ENCODE data around the gene MELTF.
A peak's percentile ranks its signal among the peaks of the same experiment; 100 is the strongest.

Gene MELTF

GRCh38 chr3:197031315-197032285 is 2.0 kb upstream of the MELTF start:
- TF ChIP-seq TOX (CRISPR knock-in tag; IDR thresholded peaks at IDR 0.05; ENCODE audit: borderline replicate concordance) = no peak
- no peak for TF ChIP-seq OSR1 (CRISPR knock-in tag; IDR thresholded peaks at IDR 0.05)
- peak; percentile 36; the same call in 1 of the 2 replicates for TF ChIP-seq TCF4 (CRISPR knock-in tag; IDR thresholded peaks at IDR 0.05; ENCODE audit: borderline replicate concordance)
- TF ChIP-seq ZFP30 (CRISPR knock-in tag; IDR thresholded peaks at IDR 0.05) = peak; percentile 24; the same call in 1 of the 2 replicates
- TF ChIP-seq BACH2 (CRISPR knock-in tag; IDR thresholded peaks at IDR 0.05; ENCODE audit: borderline replicate concordance) = no peak
- TF ChIP-seq ZFP3 (CRISPR knock-in tag; IDR thresholded peaks at IDR 0.05) = peak; percentile 81; the same call in 1 of the 2 replicates
- no peak for TF ChIP-seq ARNTL (CRISPR knock-in tag; IDR thresholded peaks at IDR 0.05; ENCODE audit: borderline replicate concordance, low read depth)
- peak; percentile 83 for TF ChIP-seq ISL1 (CRISPR knock-in tag; IDR thresholded peaks at IDR 0.05)
- no peak for TF ChIP-seq PPARA (CRISPR knock-in tag; IDR thresholded peaks at IDR 0.05; ENCODE audit: borderline replicate concordance)
- TF ChIP-seq RARB (CRISPR knock-in tag; IDR thresholded peaks at IDR 0.05) = no peak
- TF ChIP-seq ZC3H10 (CRISPR knock-in tag; IDR thresholded peaks at IDR 0.05) = 0 out of 2 replicates have a peak, but pooled peaks have one; percentile 35
- TF ChIP-seq GLIS3 (CRISPR knock-in tag; IDR thresholded peaks at IDR 0.05) = peak; percentile 43; the same call in 1 of the 2 replicates
- no peak for TF ChIP-seq ESRRG (CRISPR knock-in tag; IDR thresholded peaks at IDR 0.05)
- no peak for TF ChIP-seq ZNF70 (CRISPR knock-in tag; IDR thresholded peaks at IDR 0.05)
- TF ChIP-seq PATZ1 (CRISPR knock-in tag; IDR thresholded peaks at IDR 0.05; ENCODE audit: borderline replicate concordance) = 0 out of 2 replicates have a peak, but pooled peaks have one; percentile 14
- TF ChIP-seq CSDC2 (CRISPR knock-in tag; IDR thresholded peaks at IDR 0.05) = peak; percentile 88; the same call in 1 of the 2 replicates
- no peak for TF ChIP-seq TSHZ2 (CRISPR knock-in tag; IDR thresholded peaks at IDR 0.05)
- peak; percentile 21; the same call in 1 of the 2 replicates for TF ChIP-seq ZNF8 (CRISPR knock-in tag; IDR thresholded peaks at IDR 0.05)
- TF ChIP-seq POU6F1 (CRISPR knock-in tag; IDR thresholded peaks at IDR 0.05; ENCODE audit: borderline replicate concordance, low read depth) = no peak
- no peak for TF ChIP-seq CSRNP3 (CRISPR knock-in tag; IDR thresholded peaks at IDR 0.05)
- TF ChIP-seq CREB5 (CRISPR knock-in tag; IDR thresholded peaks at IDR 0.05; ENCODE audit: low read depth) = peak; percentile 73
- TF ChIP-seq SNAI2 (CRISPR knock-in tag; IDR thresholded peaks at IDR 0.05) = peak; percentile 7; the same call in 1 of the 2 replicates
- TF ChIP-seq ZNF565 (CRISPR knock-in tag; conservative IDR thresholded peaks at IDR 0.05; ENCODE audit: low read depth) = no peak
- peak; percentile 72 for ATAC-seq
